Liver (tissue), 9 donors: ENCODE data around the gene KHSRP. TPM values are rescaled to one million over a fixed set of nuclear protein-coding genes. Genes with fewer than 3 reads are reported as not detected.

ENCODE experiments used
- DNase-seq: peaks from one replicate; pipeline ENCODE4 v3.0.0-alpha.2; 2017; ENCODE audit warnings: low spot score
- H3K27ac ChIP-seq, 2 donors: one replicate each; pipeline ENCODE4 v1.7.0; 2013; ENCODE audit warnings: inconsistent platforms in 2 of 2, low read length in 2 of 2, control low read depth in 1 of 2, low read depth in 1 of 2, mild to moderate bottlenecking in 1 of 2
- H3K27me3 ChIP-seq, 4 donors: one replicate each; pipeline versions ENCODE4 v1.6.1 to v1.7.0; 2013; ENCODE audit warnings: low read length in 3 of 4, inconsistent platforms in 1 of 4, mild to moderate bottlenecking in 1 of 4, moderate library complexity in 1 of 4; ENCODE audit not compliant: control insufficient read depth in 4 of 4, insufficient read depth in 4 of 4
- H3K36me3 ChIP-seq, 4 donors: one replicate each; pipeline versions ENCODE4 v1.6.1 to v1.7.0; 2013; ENCODE audit warnings: low read length in 3 of 4, mild to moderate bottlenecking in 3 of 4, low read depth in 1 of 4, moderate library complexity in 1 of 4; ENCODE audit not compliant: control insufficient read depth in 4 of 4, insufficient read depth in 3 of 4
- H3K4me1 ChIP-seq, 4 donors: one replicate each; pipeline versions ENCODE4 v1.6.1 to v1.7.0; 2013; ENCODE audit warnings: low read length in 3 of 4, mild to moderate bottlenecking in 3 of 4, moderate library complexity in 1 of 4; ENCODE audit not compliant: control insufficient read depth in 4 of 4, insufficient read depth in 4 of 4
- H3K4me3 ChIP-seq, 3 donors: one replicate each; pipeline versions ENCODE4 v1.6.1 to v1.7.0; 2013; ENCODE audit warnings: low read length in 3 of 3, control low read depth in 1 of 3, low read depth in 1 of 3, mild to moderate bottlenecking in 1 of 3
- H3K9ac ChIP-seq, 2 donors: one replicate each; pipeline ENCODE4 v1.7.0; 2013; ENCODE audit warnings: low read length in 2 of 2, mild to moderate bottlenecking in 2 of 2, moderate library complexity in 2 of 2, control low read depth in 1 of 2, low read depth in 1 of 2
- H3K9me3 ChIP-seq, 4 donors: one replicate each; pipeline versions ENCODE4 v1.6.1 to v1.7.0; 2013; ENCODE audit warnings: low read length in 3 of 4; ENCODE audit not compliant: control insufficient read depth in 4 of 4
- EGR1 ChIP-seq, 2 donors: IDR thresholded peaks; 2 replicates each; pipeline ENCODE4 v1.6.1; 2016 to 2018; ENCODE audit warnings: antibody characterized with exemption in 2 of 2, low read depth in 2 of 2
- FOXA1 ChIP-seq: IDR thresholded peaks from 2 replicates; pipeline ENCODE4 v1.6.1; 2016; ENCODE audit warnings: antibody characterized with exemption
- FOXA2 ChIP-seq: IDR thresholded peaks from 2 replicates; pipeline ENCODE4 v1.6.1; 2016; ENCODE audit warnings: antibody characterized with exemption
- GABPA ChIP-seq, 2 donors: IDR thresholded peaks in 1 of 2; conservative IDR thresholded peaks in 1 of 2; 2 replicates each; pipeline ENCODE4 v1.6.1; 2016; ENCODE audit warnings: antibody characterized with exemption in 2 of 2, mild to moderate bottlenecking in 1 of 2, moderate library complexity in 1 of 2
- HNF4A ChIP-seq, 2 donors: conservative IDR thresholded peaks; 2 replicates each; pipeline ENCODE4 v1.6.1; 2016; ENCODE audit warnings: antibody characterized with exemption in 2 of 2, mild to moderate bottlenecking in 2 of 2
- HNF4G ChIP-seq: IDR thresholded peaks from 2 replicates; pipeline ENCODE4 v1.6.1; 2016; ENCODE audit warnings: antibody characterized with exemption
- JUND ChIP-seq, 2 donors: IDR thresholded peaks; 2 replicates each; pipeline ENCODE4 v1.6.1; 2016; ENCODE audit warnings: antibody characterized with exemption in 2 of 2
- NR2F2 ChIP-seq: IDR thresholded peaks from 2 replicates; pipeline ENCODE4 v1.6.1; 2016; ENCODE audit warnings: antibody characterized with exemption
- RAD21 ChIP-seq, 2 donors: IDR thresholded peaks; 2 replicates each; pipeline ENCODE4 v1.6.1; 2016; ENCODE audit warnings: antibody characterized with exemption in 2 of 2, mild to moderate bottlenecking in 2 of 2
- RXRA ChIP-seq, 2 donors: IDR thresholded peaks; 2 replicates each; pipeline ENCODE4 v1.6.1; 2017 to 2018; ENCODE audit warnings: antibody characterized with exemption in 2 of 2, mild to moderate bottlenecking in 1 of 2
- SP1 ChIP-seq: IDR thresholded peaks from 2 replicates; pipeline ENCODE4 v1.6.1; 2018; ENCODE audit warnings: antibody characterized with exemption, mild to moderate bottlenecking
- TAF1 ChIP-seq: conservative IDR thresholded peaks from 2 replicates; pipeline ENCODE4 v1.6.1; 2016; ENCODE audit warnings: antibody characterized with exemption, mild to moderate bottlenecking
- YY1 ChIP-seq: IDR thresholded peaks from 2 replicates; pipeline ENCODE4 v1.6.1; 2016; ENCODE audit warnings: antibody characterized with exemption, mild to moderate bottlenecking
- WGBS: extraction: QIAGEN DNeasy Blood & Tissue Kit; methylation state at CpG from one replicate; pipeline ENCODE4 v1.1.7; 2013; 5-methylcytosine and 5-hydroxymethylcytosine counted together
- polyA plus RNA-seq, 2 donors: library from polyadenylated mRNA; stranded (reverse) in 1 of 2; unstranded in 1 of 2; fragments of 200-250 nt in 1 of 2; fragments of >200 nt in 1 of 2; fragmentation: Nextera tagmentation in 1 of 2; extraction: Ambion mirVana in 1 of 2; gene quantifications; one replicate each; pipeline versions ENCODE4 v1.2.1 to v1.2.3, GENCODE V29; 2013 to 2015
- total RNA-seq, 2 donors: library from RNA; depleted of rRNA; stranded (reverse); fragments of >200 nt; gene quantifications; one replicate each; pipeline ENCODE4 v1.2.3, GENCODE V29; 2014
- TF ChIP-seq, protein P1 (sequence below): IDR thresholded peaks from 2 replicates; pipeline ENCODE4 v1.6.1; 2016; ENCODE audit warnings: antibody characterized with exemption
- TF ChIP-seq, protein P2 (sequence below): IDR thresholded peaks from 2 replicates; pipeline ENCODE4 v1.6.1; 2016; ENCODE audit warnings: antibody characterized with exemption
- TF ChIP-seq, protein P3 (sequence below): fragments of 150-350 bp; IDR thresholded peaks from 2 replicates; pipeline ENCODE4 v1.5.1; 2017; ENCODE audit warnings: improper control_type of control experiment, low read depth, low read length; ENCODE audit not compliant: missing input control
- TF ChIP-seq, protein P4 (sequence below): IDR thresholded peaks from 2 replicates; pipeline ENCODE4 v1.6.1; 2016; ENCODE audit warnings: antibody characterized with exemption
- TF ChIP-seq, protein P5 (sequence below): IDR thresholded peaks from 2 replicates; pipeline ENCODE4 v1.6.1; 2016; ENCODE audit warnings: antibody characterized with exemption, mild to moderate bottlenecking
- donor health status: healthy.
- donor health status: healthy.
- donor health status: healthy.
- donor health status: healthy.
- donor health status: healthy.

KHSRP gene
- total and polyA plus RNA-seq, 4 donors, result 8.0 to 132 (median 66.1) TPM

DNA sequence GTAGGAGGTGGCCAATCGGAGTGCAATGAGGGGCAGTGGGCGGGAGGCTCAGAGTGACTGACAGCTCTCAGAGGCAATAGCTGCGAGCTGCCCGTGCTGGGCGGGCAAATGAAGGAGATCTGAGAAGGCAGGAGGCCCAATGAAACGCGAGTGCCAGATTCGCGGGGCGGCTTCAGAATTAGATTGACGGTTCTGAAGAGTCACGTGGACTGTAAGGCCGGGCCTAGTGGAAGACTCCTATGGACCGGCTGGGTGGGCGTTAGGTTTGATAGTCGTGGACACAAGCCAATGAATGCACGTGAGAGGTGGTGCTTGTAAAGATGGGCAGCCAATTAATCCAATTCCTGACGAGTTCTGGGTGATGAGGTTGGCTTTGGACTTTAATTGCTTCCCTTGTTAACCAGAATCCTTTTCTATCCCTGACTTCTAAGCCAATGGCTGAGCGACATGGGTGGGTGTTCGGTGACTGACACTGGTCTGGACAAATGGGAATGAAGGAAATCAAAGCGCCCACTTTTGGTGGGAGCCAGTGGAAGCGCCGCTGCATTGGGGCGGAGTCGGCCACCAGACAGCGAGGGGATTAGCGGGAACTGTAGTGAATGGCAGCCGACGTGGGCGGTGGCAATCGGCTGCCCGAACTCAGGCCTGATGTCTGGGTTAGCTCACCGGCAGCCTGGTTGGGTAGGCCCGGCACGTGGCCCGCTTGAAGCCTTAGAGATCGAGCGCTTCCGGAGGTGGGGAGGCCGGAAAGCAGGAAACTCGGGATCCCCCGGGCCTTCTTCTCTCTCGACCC is 524 bp upstream of the KHSRP start:
- H3K9ac ChIP-seq, result no peak overlapping the region

More for the DNA sequence above, 524 bp upstream of the KHSRP start:
- peak; percentile 98 for DNase-seq
- WGBS, result 10% methylated on average over 43 of the region's 43 CpGs
- peak overlapping the region; percentile 47 to 75 for H3K27ac ChIP-seq
- peak overlapping the region in 2 of 3 donors; percentile 7 to 42 for H3K4me3 ChIP-seq
- peaks cover 1 to 32% (median 20%) of the 10 kb centered on the region in 4 donors for H3K4me1 ChIP-seq
- H3K36me3 ChIP-seq, result peaks cover 4 to 15% (median 8%) of the 10 kb centered on the region in 4 donors
- TF ChIP-seq YY1 (peak; percentile 61), NR2F2 (peak; percentile 61), TAF1 (no peak), HNF4A (conservative IDR thresholded peaks at IDR 0.05) (peak; percentile 62 to 78), RXRA (IDR thresholded peaks at IDR 0.05) (peak; percentile 7 to 43), GABPA (IDR thresholded peaks at IDR 0.05 in 1 of 2, conservative IDR thresholded peaks at IDR 0.05 in 1 of 2) (peak; percentile 57 to 78), JUND (IDR thresholded peaks at IDR 0.05) (no peak), FOXA1 (peak; percentile 14), HNF4G (peak; percentile 20), SP1 (peak; percentile 100), RAD21 (IDR thresholded peaks at IDR 0.05) (no peak), FOXA2 (no peak), EGR1 (IDR thresholded peaks at IDR 0.05; ENCODE audit: low read depth in 2 of 2) (peak; percentile 68 to 84)
- TF ChIP-seq, protein P1, sequence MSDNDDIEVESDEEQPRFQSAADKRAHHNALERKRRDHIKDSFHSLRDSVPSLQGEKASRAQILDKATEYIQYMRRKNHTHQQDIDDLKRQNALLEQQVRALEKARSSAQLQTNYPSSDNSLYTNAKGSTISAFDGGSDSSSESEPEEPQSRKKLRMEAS, result peak; percentile 95
- TF ChIP-seq, protein P2, sequence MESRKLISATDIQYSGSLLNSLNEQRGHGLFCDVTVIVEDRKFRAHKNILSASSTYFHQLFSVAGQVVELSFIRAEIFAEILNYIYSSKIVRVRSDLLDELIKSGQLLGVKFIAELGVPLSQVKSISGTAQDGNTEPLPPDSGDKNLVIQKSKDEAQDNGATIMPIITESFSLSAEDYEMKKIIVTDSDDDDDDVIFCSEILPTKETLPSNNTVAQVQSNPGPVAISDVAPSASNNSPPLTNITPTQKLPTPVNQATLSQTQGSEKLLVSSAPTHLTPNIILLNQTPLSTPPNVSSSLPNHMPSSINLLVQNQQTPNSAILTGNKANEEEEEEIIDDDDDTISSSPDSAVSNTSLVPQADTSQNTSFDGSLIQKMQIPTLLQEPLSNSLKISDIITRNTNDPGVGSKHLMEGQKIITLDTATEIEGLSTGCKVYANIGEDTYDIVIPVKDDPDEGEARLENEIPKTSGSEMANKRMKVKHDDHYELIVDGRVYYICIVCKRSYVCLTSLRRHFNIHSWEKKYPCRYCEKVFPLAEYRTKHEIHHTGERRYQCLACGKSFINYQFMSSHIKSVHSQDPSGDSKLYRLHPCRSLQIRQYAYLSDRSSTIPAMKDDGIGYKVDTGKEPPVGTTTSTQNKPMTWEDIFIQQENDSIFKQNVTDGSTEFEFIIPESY, result no peak
- TF ChIP-seq, protein P3, sequence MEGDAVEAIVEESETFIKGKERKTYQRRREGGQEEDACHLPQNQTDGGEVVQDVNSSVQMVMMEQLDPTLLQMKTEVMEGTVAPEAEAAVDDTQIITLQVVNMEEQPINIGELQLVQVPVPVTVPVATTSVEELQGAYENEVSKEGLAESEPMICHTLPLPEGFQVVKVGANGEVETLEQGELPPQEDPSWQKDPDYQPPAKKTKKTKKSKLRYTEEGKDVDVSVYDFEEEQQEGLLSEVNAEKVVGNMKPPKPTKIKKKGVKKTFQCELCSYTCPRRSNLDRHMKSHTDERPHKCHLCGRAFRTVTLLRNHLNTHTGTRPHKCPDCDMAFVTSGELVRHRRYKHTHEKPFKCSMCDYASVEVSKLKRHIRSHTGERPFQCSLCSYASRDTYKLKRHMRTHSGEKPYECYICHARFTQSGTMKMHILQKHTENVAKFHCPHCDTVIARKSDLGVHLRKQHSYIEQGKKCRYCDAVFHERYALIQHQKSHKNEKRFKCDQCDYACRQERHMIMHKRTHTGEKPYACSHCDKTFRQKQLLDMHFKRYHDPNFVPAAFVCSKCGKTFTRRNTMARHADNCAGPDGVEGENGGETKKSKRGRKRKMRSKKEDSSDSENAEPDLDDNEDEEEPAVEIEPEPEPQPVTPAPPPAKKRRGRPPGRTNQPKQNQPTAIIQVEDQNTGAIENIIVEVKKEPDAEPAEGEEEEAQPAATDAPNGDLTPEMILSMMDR, result no peak
- TF ChIP-seq, protein P4, sequence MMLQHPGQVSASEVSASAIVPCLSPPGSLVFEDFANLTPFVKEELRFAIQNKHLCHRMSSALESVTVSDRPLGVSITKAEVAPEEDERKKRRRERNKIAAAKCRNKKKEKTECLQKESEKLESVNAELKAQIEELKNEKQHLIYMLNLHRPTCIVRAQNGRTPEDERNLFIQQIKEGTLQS, result peak; percentile 25
- TF ChIP-seq, protein P5, sequence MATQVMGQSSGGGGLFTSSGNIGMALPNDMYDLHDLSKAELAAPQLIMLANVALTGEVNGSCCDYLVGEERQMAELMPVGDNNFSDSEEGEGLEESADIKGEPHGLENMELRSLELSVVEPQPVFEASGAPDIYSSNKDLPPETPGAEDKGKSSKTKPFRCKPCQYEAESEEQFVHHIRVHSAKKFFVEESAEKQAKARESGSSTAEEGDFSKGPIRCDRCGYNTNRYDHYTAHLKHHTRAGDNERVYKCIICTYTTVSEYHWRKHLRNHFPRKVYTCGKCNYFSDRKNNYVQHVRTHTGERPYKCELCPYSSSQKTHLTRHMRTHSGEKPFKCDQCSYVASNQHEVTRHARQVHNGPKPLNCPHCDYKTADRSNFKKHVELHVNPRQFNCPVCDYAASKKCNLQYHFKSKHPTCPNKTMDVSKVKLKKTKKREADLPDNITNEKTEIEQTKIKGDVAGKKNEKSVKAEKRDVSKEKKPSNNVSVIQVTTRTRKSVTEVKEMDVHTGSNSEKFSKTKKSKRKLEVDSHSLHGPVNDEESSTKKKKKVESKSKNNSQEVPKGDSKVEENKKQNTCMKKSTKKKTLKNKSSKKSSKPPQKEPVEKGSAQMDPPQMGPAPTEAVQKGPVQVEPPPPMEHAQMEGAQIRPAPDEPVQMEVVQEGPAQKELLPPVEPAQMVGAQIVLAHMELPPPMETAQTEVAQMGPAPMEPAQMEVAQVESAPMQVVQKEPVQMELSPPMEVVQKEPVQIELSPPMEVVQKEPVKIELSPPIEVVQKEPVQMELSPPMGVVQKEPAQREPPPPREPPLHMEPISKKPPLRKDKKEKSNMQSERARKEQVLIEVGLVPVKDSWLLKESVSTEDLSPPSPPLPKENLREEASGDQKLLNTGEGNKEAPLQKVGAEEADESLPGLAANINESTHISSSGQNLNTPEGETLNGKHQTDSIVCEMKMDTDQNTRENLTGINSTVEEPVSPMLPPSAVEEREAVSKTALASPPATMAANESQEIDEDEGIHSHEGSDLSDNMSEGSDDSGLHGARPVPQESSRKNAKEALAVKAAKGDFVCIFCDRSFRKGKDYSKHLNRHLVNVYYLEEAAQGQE, result no peak
- no peaks in the 10 kb centered on the region for H3K9me3 ChIP-seq
- H3K27me3 ChIP-seq, result no peaks in the 10 kb centered on the region
